ENCODE data around the gene RAB26.
"Not testable (repeated sequence)": the region's sequence is repeated elsewhere in the genome, so short reads cannot be mapped to it uniquely, and the experiment has no call there.

DNA sequence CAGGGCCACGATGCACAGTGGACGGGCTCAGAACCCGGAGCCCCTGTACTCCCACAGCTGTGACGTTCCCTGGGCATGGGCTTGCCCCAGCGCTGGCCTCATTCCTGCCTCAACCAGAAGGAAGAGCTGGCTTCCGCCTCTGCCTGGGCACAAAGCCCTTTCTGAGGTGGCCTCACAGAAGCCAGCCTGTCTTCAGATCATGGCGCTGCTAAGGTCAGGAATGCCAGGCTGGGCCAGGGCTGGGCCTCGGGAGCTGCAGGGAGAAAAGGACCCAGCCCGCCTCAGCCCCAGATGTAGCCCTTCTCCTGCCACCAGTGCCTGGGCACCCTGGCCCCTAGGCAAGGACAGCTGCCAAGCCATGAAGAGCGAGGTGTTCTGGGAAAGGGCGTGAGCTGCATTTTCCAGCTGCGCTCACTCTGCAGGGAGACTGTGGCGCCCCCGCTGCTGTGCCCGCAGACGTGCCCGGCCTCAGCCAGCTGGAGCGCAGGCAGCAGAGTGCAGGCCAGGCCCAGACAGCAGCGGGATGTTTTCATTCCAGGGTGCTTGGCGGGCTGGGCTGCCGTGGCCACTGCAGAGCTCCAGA, 22.2 kb upstream of the RAB26 start:
- not testable (repeated sequence) for TF ChIP-seq CTCF (IDR thresholded peaks at IDR 0.05)
- TF ChIP-seq POLR2AphosphoS5 (IDR thresholded peaks at IDR 0.05): peak; percentile 17
